Measurements from ENCODE around the gene TENM4.
"Not testable (repeated sequence)": the region's sequence is repeated elsewhere in the genome, so short reads cannot be mapped to it uniquely, and the experiment has no call there.

TENM4 gene

DNA sequence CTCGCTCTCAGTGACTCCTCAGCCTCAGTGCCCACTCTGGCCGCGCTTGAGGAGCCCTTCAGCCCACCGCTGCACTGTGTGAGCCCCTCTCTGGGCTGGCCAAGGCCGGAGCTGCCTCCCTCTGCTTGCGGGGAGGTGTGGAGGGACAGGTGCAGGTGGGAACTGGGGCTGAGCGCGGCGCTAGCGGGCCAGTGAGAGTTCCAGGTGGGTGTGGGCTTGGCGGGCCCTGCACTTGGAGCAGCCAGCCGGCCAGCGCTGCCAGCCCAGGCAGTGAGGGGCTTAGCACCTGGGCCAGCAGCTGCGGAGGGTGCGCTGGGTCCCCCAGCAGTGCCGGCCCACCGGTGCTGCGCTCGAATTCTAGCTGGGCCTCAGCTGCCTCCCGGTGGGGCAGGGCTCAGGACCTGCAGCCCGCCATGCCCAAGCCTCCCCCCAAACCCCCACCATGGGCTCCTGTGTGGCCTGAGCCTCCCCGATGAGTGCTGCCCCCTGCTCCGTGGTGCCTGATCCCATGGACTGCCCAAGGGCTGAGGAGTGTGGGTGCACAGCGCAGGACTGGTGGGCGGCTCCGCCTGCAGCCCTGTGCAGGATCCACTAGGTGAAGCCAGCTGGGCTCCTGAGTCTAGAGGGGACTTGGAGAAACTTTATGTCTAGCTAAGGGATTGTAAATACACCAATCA, 802.0 kb downstream of the TENM4 start:
- TF ChIP-seq FOXP2 (optimal IDR thresholded peaks at IDR 0.05; ENCODE audit: control extremely low read depth, extremely low read length, insufficient read depth) (no peak), POLR2AphosphoS5 (IDR thresholded peaks at IDR 0.05; ENCODE audit: borderline replicate concordance, low read depth, low read length) (no peak), EZH2 (IDR thresholded peaks at IDR 0.05) (no peak)
- Histone ChIP-seq H3K4me3 (no peak overlapping the region), H3K36me3 (ENCODE audit: insufficient read depth, low read length) (no peaks in the 10 kb centered on the region), H3K9ac (ENCODE audit: insufficient read length) (no peak overlapping the region), H3K27ac (no peak overlapping the region), H3K9me3 (ENCODE audit: low read depth, low read length) (no peaks in the 10 kb centered on the region)
- no peak for DNase-seq (ENCODE audit: low read depth, low spot score)

DNA sequence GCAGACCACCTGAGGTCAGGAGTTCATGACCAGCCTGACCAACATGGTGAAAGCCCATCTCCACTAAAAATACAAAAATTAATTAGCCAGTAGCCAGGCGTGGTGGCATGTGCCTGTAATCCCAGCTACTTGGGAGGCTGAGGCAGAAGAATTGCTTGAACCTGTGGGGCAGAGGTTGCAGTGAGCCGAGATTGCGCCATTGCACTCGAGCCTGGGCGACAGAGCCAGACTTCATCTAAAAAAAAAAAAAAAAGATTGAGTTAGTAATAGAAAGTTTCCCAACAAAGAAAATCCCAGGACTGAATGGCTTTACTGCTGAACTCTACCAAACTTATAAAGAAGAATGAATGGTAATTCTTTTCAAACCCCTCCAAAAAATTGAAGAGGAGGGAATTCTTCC, 803.3 kb downstream of the TENM4 start:
- H3K36me3 ChIP-seq (ENCODE audit: insufficient read depth, low read length); DNase-seq (ENCODE audit: low read depth, low spot score); H3K27ac ChIP-seq; H3K9ac ChIP-seq (ENCODE audit: insufficient read length); H3K9me3 ChIP-seq (ENCODE audit: low read depth, low read length); H3K4me3 ChIP-seq: not testable (repeated sequence)

DNA sequence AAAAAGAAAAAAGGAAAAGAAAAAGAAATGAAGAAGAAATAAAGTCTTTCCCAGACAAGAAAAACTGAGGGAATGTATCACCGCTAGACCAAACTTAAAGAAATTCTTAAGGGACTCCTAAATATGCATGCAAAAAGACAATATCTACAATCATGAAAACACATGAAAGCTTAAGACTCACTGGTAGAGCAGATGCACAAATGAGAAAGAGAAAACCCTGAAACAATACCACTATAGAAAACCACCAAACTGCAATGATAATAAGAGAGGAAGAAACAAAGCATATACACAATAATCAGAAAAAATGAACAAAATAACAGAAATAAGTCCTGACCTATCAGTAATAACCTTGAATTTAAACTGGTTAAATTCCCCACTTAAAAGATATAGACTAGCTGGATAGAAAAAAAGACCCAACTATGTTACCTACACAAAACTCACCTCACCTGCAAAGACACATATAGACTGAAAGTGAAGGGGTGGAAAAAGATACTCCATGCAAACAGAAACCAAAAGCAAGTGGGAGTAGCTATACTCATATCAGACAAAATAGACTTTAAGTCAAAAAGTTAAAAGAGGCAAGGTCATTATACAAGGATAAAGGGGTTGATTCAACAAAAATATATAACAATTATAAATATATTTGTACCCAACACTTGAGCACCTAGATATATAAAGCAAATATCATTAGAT, 804.9 kb downstream of the TENM4 start:
- Histone ChIP-seq H3K36me3 (ENCODE audit: insufficient read depth, low read length) (no peaks in the 10 kb centered on the region), H3K9me3 (ENCODE audit: low read depth, low read length) (no peaks in the 10 kb centered on the region), H3K4me3 (no peak overlapping the region), H3K27ac (no peak overlapping the region), H3K9ac (ENCODE audit: insufficient read length) (no peak overlapping the region)
- TF ChIP-seq EZH2 (IDR thresholded peaks at IDR 0.05): no peak
- TF ChIP-seq FOXP2 (optimal IDR thresholded peaks at IDR 0.05; ENCODE audit: control extremely low read depth, extremely low read length, insufficient read depth): no peak
- DNase-seq (ENCODE audit: low read depth, low spot score): no peak

DNA sequence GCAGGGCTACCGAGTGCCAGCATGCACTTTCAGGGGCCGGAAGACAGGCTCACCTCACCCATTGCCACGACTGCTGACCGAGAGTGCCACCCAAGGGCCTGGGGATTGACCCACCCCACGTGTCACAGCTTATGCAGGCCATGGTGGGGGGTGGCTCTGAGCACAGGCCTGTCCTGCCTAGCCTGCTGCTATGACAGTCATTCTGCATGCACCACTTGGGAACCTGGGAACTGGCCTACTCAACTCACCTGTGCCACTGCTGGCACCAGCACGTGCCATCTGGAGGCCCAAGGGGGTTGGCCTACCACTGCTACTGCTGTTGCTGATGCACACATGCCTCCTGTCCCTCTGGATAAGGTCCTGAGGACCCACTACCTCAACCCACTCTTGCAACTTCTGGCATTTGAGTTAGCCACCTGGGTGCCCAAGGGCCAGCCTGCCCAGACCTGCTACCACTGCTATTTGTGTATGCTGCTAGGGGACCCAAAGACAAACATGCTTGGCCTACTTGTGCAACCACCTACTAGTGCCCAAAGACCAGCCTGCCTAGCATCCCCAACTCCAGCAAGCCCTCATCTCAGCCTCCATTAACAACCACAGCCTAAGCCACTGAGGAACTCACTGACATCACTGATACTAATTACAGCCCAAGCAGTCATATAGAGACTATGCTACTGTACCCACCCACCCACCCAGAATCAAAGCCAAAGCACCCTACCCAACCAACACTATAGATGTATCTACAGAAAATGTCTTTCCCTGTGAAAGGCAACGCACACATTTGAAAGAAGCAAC, 807.1 kb downstream of the TENM4 start:
- no peak for DNase-seq (ENCODE audit: low read depth, low spot score)
- TF ChIP-seq FOXP2 (optimal IDR thresholded peaks at IDR 0.05; ENCODE audit: control extremely low read depth, extremely low read length, insufficient read depth) (no peak), EZH2 (IDR thresholded peaks at IDR 0.05) (no peak), POLR2AphosphoS5 (IDR thresholded peaks at IDR 0.05; ENCODE audit: borderline replicate concordance, low read depth, low read length) (no peak)
- H3K4me3 ChIP-seq: no peak overlapping the region
- no peak overlapping the region for H3K9ac ChIP-seq (ENCODE audit: insufficient read length)
- no peaks in the 10 kb centered on the region for H3K36me3 ChIP-seq (ENCODE audit: insufficient read depth, low read length)
- H3K27ac ChIP-seq: no peak overlapping the region
- no peaks in the 10 kb centered on the region for H3K9me3 ChIP-seq (ENCODE audit: low read depth, low read length)

DNA sequence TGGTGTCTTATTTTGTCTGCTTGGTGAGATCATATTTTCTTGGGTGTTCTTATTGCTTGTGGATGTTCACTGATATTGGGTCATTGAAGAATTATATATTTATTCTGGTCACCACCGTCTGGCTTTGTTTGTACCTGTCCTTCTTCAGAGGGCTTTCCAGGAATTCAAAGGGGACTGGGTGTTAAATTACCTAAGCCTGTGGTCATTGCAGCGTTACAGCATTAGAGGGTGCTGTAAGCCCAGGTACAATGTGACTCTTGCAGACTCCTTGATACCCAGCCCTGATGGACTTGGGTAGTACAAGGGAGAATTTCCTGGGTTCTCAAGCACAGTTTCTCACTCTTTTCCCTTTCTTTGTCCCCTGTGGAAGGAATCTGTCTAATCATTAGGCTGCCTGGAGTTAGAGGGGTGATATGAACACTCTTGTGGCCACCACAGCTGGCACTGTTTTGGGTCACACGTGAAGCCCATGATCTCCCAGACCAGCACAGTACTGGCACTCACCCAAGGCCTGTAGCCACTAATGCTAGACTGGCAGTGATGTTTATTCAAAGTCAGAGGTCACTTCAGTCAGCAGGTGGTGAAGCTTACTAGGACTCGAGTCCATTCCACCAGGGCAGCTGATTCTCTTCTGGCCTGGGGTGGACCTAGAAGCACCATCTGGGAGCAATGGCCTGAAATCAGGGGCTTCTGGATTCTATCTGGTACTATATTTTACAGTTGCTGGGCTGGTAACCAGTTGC, 810.1 kb downstream of the TENM4 start:
- H3K9ac ChIP-seq (ENCODE audit: insufficient read length): no peak overlapping the region
- H3K36me3 ChIP-seq (ENCODE audit: insufficient read depth, low read length): no peaks in the 10 kb centered on the region
- H3K4me3 ChIP-seq: no peak overlapping the region
- no peak overlapping the region for H3K27ac ChIP-seq
- H3K9me3 ChIP-seq (ENCODE audit: low read depth, low read length): peaks cover 4% of the 10 kb centered on the region; the same call in 1 of the 2 replicates
- TF ChIP-seq FOXP2 (optimal IDR thresholded peaks at IDR 0.05; ENCODE audit: control extremely low read depth, extremely low read length, insufficient read depth) (no peak), POLR2AphosphoS5 (IDR thresholded peaks at IDR 0.05; ENCODE audit: borderline replicate concordance, low read depth, low read length) (no peak)
- DNase-seq (ENCODE audit: low read depth, low spot score): no peak

DNA sequence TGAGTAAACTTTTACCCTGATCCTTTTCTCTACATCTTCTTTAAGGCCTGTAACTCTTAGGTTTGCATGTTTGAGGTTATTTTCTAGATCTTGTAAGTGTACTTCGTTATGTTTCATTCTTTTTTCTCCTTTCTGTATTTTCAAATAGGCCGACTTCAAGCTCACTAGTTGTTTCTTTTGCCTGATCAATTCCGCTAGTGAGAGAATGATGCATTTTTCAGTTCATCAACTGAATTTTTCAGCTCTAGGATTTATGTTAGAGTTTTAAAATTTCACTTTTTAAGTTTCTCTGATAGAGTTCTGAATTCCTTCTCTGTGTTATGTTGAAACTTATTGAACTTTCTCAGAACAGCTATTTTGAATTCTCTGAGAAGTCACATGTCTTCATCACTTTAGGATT, 810.7 kb downstream of the TENM4 start:
- TF ChIP-seq POLR2AphosphoS5 (IDR thresholded peaks at IDR 0.05; ENCODE audit: borderline replicate concordance, low read depth, low read length) (no peak), FOXP2 (optimal IDR thresholded peaks at IDR 0.05; ENCODE audit: control extremely low read depth, extremely low read length, insufficient read depth) (no peak), EZH2 (IDR thresholded peaks at IDR 0.05) (no peak)
- H3K9me3 ChIP-seq (ENCODE audit: low read depth, low read length): peaks cover 4% of the 10 kb centered on the region; the same call in 1 of the 2 replicates
- DNase-seq (ENCODE audit: low read depth, low spot score): no peak

DNA sequence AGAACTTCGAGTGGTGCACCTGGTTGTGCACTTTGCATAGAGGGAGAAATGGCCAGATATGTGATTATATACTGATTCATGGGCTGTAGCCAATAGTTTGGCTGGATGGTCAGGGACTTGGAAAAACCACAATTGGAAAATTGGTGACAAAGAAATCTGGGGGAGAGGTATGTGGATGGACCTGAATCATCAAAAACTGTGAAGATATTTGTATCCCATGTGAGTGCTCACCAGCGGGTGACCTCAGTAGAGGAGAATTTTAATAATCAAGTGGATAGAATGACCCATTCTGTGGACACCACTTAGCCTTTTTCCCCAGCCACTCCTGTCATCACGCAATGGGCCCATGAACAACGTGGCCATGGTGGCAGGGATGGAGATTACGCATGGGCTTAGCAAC, 818.2 kb downstream of the TENM4 start:
- TF ChIP-seq EZH2 (IDR thresholded peaks at IDR 0.05) (no peak), POLR2AphosphoS5 (IDR thresholded peaks at IDR 0.05; ENCODE audit: borderline replicate concordance, low read depth, low read length) (no peak), FOXP2 (optimal IDR thresholded peaks at IDR 0.05; ENCODE audit: control extremely low read depth, extremely low read length, insufficient read depth) (no peak)
- H3K36me3 ChIP-seq (ENCODE audit: insufficient read depth, low read length): no peaks in the 10 kb centered on the region
- no peak overlapping the region for H3K27ac ChIP-seq
- no peak overlapping the region for H3K9ac ChIP-seq (ENCODE audit: insufficient read length)
- no peak overlapping the region for H3K4me3 ChIP-seq
- DNase-seq (ENCODE audit: low read depth, low spot score): no peak
- no peaks in the 10 kb centered on the region; the same call in 1 of the 2 replicates for H3K9me3 ChIP-seq (ENCODE audit: low read depth, low read length)

More for the DNA sequence above, 810.7 kb downstream of the TENM4 start:
- Histone ChIP-seq H3K9ac (ENCODE audit: insufficient read length) (no peak overlapping the region), H3K36me3 (ENCODE audit: insufficient read depth, low read length) (no peaks in the 10 kb centered on the region), H3K4me3 (no peak overlapping the region), H3K27ac (no peak overlapping the region)

DNA sequence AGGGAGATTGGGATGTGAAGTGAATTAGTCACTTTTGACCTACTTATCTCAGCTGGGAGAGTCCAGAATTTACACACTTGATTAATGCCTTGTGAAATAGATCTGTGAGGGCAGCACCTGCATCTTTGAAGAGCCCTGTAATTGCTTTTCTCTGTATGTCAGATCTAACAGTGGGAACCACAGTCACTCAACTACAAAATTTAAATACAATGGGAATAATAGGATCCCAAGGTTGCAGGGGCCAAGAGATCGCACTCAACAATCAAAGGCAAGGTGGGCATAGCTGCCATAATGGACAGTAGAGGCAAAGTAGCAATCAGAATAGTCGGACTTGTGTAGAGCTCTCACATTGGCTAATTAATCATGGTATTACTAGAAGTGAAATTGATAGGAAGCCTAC, 820.7 kb downstream of the TENM4 start:
- Histone ChIP-seq H3K36me3 (ENCODE audit: insufficient read depth, low read length) (no peaks in the 10 kb centered on the region), H3K4me3 (no peak overlapping the region), H3K9me3 (ENCODE audit: low read depth, low read length) (no peaks in the 10 kb centered on the region), H3K9ac (ENCODE audit: insufficient read length) (no peak overlapping the region), H3K27ac (no peak overlapping the region)
- DNase-seq (ENCODE audit: low read depth, low spot score): no peak
- TF ChIP-seq FOXP2 (optimal IDR thresholded peaks at IDR 0.05; ENCODE audit: control extremely low read depth, extremely low read length, insufficient read depth) (no peak), POLR2AphosphoS5 (IDR thresholded peaks at IDR 0.05; ENCODE audit: borderline replicate concordance, low read depth, low read length) (no peak), EZH2 (IDR thresholded peaks at IDR 0.05) (no peak)
